DMS 273 treated with DMSO at 0.1 percent for 48 hours (cell line): ENCODE measurements around the gene PDAP1.
"Not testable (repeated sequence)": the region's sequence is repeated elsewhere in the genome, so short reads cannot be mapped to it uniquely, and the experiment has no call there.

ENCODE experiments used
- DNase-seq: peaks from one replicate; lab custom pipeline; 2025; lab: John Stamatoyannopoulos, UW

PDAP1 gene

DNA sequence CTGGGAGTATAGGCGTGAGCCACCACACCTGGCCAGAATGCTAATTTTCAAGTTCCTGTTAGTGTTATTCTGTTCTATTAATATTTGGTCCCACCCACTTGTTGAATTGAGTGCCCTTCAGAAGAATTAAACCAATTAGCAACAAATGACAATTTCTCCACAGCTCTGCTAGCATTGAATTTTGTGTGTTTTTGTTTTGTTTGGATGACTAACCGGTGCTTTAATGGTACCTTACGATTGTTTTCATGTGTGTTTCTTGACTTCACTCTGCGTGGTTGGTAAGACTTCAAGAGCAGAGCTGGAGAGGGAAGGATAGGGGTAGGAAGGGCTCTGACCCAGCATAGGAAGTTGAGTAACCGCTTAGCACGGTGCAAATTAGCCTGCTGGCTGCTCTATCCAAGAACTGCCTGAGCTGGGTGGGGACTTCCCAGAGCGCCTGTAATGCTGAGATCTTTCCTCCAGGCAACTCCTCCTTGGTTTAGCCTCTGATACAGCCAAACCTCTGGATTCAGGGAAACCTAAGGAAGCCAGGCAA, 29.3 kb downstream of the PDAP1 start:
- no peak for DNase-seq

DNA sequence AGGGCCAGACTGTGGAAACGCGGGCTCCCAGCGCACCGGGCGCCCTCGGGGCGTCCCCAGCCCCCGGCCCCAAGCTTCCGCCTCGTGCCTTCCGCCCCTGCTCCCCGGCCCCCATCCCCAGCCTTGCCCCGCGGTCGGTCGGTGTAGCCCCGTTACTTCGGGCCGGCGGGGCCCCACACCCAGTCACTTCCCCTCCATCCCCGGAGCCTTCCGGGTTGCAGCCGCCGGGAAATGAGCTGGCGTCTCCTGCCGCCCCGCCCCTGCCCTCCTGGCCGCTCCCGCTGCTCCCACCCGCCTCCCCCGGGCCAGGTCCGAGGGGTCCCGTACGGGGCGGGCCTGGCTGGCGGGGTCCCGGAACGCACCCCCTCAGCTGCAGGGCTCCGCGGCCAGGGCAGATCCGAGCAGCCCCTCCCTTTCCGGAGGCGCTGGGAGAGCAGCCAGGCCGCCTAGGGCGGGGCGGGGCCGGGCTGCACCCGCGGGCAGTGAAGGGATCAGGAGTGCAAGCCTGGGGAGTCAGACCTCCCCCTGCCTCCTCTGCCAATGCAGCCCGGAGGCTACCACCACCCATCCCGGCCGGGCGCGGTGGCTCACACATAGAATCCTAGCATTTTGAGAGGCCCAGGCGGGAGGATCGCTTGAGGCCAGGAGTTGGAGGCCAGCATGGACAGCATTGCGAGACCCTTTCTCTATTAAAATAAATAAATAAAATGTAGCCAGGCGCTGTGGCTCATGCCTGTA, 33.2 kb downstream of the PDAP1 start:
- DNase-seq: no peak

DNA sequence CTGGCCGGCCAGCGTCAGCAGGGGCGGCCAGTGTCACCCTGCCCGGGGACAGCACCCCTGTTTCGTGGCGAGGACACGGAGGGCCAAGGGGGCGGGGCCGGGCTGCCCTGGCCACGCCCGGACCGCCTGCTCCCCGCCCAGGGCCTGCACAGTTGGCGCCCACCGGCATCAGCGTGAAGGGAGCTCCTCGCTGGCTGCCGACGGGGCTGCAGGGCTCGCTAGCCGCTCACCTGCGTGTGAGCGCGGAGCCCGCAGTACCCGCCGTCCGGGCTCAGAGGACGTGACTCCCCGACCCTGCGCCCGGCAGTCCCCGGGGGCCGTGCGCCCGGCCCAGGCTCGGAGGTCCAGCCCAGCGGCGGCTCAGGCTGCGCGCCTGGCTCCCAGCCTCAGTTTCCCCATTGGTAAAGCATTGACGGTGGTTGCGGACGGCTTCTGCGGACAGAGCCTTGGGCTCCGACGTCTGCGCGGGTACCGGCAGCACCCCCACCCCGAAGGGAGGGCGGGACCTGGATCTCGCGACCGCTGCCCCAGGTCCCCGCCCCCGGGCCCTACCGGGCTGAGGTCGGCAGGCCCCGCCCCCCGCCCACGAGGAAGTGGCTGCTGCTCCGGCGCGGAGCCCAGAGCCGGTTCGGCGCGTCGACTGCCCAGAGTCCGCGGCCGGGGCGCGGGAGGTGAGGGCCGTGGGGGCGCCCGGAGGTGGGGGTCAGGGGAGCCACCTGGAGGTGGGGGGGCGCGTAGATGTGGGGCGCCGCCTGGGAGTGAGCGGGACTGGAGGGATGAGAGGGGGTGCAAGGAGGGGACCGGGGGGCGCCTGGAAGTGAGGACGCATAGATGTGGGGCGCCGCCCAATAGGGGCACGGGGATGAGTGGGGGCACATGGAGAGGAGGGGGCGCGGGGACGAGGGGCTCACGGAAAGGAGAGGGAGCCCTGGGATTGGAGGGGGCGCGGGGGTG, 34.0 kb downstream of the PDAP1 start, which contains the start of gene ARPC1B:
Gene ARPC1B (plus strand): TSS at position 620 of the 954 bp plus-strand sequence. CDS start 10,985 bp downstream, outside the sequence.
- DNase-seq: peak; percentile 44

DNA sequence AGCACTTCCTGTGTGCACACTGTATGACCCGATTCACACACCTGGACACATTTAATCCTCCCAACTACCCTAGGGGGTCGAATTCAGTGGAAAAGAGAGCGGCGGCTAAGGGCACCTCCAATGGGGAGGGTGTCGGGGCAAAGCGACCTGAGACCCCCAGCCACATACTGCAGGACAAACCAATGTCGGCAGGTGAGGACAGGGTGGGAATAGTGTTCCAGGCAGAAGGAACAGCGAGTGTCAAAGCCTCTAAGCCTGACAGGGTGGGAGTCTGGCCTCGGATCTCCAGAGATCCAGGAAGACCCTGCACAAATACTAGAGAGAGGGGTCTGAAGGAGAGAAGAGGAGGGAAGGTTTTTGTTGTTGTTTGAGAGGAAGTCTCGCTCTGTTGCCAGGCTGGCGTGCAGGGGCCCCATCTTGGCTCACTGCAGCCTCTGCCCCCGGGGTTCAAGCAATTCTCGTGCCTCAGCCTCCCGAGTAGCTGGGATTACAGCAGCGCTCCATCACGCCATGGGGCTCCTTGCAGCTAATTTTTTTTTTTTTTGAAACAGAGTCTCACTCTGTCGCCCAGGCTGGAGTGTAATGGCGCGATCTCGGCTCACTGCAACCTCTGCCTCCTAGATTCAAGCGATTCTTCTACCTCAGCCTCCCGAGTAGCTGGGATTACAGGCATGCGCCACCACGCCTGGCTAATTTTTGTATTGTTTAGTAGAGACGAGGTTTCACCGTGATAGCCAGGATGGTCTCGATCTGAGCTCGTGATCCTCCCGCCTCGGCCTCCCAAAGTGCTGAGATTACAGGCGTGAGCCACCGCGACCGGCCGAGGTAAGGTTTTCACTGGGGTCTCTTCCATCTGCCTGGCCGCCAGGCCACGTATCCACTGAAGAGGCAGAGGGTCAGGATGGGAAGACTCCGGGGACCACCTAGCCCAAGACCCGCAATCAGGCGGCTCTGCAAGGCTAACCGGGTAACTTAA, 35.0 kb downstream of the PDAP1 start:
- no peak for DNase-seq

- DNase-seq: no peak
These were observed 35.9 kb downstream of the PDAP1 start for GRCh38 chr7:99372275-99373090.

DNA sequence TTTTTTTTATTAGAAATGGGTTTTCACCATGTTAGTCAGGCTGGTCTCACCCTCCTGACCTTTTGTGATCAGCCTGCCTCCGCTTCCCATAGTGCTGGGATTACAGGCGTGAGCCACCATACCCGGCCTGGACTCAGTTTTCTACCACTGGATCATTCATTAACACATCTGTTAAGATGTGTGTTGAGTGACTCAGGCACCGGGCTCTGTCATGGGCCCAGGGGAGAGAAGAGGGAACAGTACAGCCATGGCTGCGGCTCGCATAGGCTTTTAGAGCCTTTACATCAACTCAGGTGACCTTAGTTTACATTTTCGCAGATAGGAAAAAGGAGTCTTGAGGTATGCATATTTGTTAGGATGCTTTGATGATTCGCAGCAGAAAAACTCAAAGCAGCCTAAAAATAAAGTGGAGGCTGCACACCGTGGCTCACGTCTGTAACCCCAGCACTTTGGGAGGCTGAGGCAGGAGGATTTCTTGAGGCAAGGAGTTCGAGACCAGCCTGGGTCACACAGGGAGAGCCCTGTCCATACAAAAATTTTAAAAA, 36.9 kb downstream of the PDAP1 start:
- no peak for DNase-seq

DNA sequence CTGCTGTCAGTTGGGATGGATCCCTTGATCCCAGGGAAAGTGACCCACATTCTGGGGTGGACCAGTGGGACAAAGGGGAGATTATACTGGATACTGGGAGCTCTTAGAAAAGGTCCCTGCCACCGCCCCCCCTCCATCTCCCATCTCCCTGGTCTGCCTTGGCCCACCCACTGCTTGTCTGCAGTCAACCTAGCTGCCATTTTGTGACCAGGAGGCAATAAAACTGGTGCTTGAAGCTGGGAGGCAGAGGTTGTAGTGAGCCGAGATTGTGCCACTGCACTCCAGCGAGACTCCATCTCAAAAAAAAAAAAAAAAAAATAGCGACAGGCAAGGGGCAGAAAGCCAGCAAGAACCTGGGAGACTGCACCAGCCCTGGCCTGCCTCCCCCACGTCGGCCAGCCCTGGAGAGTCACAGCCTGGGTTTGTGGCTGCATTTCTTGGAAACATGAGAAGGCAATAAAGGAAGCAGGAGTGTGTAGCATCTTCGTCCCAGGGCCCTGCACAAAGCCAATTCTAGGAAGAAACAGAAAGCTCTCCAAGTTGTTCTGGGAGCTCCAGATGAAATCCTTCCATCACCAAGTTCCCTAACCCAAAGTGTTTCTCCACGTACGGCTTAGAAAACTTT, 38.5 kb downstream of the PDAP1 start:
- no peak for DNase-seq

GRCh38 chr7:99368750-99369389, 39.5 kb downstream of the PDAP1 start:
- DNase-seq: no peak

DNA sequence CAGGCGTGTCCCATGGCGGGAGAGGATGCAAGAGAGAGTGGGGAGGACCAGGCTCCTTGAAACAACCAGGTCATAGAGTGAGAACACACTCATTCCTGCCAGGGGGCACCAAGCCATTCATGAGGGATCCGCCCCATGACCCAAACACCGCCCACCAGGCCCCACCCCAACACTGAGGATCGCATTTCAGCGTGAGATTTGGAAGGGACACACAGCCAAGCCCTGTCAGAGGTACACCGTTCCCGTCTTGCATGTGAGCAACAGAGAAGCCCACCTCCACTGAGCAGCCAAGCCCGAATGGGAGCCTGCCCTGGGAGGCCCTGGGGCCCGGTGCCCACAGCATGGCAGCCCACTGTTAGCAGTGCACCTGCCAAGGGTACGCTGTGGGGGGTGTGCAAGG, 41.8 kb downstream of the PDAP1 start:
- no peak for DNase-seq

DNA sequence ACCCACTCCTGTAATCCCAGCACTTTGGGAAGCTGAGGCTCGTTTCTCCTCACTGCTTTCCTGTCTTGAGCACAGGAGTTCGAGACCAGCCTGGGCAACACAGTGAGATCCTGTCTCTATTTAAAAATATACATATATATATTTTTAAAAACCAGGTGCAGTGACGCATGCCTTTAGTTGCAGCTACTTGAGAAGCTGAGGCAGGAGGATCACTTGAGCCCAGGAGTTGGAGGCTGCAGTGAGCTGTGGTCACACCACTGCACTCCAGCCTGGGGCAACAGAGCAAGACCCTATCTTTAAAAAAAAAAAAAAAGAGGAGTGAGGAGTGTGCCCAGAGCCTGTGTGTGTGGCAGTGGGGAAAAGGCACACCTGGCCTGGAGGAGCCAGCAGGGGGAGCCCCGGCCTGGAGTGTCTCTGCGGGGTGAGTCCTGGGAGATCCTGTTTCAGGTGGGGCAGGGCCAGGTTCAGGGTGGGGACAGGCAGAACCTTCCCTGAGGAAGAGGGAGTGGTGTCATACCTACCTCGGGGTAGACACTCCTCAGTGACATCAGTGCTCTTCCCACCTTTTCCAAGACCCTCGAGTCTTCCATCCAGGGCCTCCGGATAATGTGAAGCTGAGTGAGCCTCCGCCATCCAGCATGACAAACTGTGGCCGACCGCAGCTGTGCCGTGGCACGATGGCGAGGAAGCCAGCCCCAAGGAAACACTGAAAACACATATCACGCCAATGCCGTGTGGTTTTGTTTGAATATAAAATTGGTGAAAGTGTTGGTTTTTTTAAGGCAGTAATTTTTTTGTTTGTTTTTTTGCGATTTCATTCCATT, 42.9 kb downstream of the PDAP1 start:
- DNase-seq: no peak

DNA sequence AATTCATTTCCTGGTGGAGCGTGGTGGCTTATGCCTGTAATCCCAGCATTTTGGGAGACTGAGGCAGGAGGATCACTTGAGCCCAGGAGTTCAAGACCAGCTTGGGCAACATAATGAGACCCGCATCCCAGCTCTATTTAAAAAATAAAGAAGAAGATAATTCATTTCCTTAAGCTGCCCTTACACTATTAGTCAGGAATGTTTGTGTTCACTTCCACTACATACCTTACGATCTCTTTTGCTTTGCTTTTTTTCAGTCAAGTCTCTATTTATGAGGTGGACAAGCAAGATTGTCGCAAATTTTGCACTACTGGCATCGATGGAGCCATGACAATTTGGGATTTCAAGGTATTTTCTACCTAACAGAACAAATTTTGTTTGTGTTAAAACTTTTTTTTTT, 45.1 kb downstream of the PDAP1 start:
- DNase-seq: no peak

DNA sequence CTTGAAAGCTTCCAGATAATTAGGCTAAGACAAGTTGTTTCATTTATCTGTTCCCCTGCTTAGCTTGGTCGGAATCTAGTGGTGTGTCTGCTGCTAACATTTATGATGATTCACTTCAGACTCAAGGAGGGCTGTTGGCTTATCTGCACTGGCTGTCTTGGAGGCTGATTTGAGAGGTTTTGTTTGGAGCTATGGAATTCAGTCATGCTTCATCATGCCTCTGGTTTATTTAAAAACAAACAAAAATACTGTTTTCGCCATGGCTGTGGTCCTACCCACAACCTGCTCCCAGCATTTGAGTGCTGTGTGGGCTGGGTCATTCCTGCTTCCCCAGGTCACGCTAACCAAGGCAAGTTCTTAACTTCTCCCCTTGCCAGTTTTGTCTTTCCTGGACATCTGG, 45.6 kb downstream of the PDAP1 start:
- no peak for DNase-seq

DNA sequence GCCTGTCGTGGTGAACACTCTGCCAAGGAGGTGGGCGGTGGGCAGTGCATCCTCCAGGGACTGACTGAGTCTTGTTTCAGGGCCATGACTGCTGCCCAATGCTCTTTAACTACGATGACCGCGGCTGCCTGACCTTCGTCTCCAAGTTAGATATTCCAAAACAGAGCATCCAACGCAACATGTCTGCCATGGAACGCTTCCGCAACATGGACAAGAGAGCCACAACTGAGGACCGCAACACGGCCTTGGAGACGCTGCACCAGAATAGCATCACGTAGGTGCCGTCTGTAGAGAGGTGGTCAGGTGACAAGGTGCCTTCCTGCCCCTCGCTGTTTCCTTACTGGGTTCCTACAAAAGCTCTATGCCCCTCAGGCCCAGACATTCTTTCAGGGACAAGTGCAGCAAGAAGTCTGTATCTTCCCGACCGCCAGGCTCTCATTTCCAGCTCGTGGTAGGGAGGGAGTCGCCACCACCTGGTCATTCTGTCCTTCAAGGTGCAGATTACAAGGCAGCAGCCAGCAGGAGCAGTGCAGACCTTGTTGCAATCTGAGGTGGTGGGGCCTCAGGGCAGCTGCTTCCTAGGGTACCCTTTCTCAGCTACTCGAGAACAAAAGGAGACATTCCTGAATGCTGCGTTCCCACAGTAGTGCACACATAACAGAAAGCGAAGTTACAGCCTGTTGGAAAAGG, 48.8 kb downstream of the PDAP1 start:
- DNase-seq: no peak

DNA sequence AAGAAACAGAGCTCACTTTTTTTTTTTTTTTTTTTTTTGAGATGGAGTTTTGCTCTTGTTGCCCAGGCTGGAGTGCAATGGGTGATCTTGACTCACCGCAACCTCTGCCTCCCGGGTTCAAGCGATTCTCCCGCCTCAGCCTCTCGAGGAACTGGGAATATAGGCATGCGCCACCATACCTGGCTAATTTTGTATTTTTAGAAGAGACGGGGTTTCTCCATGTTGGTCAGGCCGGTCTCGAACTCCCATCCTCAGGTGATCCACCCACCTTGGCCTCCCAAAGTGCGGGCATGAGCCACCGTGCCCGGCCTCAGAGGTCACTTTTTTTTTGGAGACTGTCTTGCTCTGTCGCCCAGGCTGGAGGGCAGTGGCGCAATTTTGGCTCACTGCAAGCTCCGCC, 49.9 kb downstream of the PDAP1 start:
- not testable (repeated sequence) for DNase-seq

DNA sequence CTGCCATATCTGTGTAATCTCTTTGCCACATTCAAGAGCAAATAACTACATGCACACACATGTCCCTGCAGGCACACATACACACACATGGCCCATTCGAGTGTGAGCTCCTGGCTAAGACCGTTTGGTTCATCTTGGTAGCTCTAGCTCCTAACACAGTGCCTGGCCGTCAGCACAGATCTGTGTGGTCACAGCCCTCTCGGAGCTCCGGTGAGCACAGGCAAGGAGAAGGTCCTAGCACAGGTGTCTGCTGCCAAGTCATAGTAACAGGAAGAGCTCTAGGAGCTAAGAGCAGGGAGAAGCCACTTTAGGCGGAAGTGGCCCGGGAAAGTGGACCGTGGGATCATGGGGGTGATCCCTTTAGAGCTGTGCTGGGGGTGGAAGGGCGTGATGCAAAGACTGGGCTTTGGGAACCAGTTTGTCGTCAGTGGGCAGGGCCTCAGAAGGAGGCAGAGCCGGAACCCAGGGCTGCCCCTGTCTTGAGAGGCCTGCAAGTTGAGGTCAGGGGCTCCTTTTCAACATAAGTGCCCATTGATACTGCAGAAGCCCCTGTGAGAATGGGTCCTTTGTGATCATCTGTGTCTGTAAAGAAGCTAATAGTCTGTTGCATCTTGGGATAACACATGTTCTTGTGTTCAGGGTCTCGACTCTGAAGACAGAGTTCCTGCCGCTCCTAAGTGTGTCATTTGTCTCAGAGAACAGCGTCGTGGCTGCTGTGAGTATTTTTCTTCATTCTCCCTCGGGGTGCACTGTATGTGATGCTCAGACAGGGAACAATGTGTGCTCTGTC, 50.5 kb downstream of the PDAP1 start:
- DNase-seq: no peak

DNA sequence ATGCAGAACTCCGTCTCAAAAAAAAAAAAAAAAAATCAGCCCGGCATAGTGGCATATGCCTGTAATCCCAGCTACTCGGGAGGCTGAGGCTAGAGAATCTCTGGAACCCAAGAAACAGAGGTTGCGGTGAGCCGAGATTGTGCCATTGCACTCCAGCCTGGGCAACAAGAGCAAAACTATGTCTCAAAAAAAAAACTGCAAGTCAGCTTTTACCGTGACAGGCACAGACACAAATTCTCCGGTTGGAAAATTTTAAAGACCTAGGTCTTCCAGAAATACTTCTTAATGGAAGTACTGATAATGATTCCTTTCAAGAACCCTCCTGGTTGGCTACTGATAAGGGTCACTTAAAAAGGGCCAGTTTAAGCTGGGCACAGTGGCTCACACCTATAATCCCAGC, 53.3 kb downstream of the PDAP1 start:
- no peak for DNase-seq

- no peak for DNase-seq
These were observed 56.1 kb downstream of the PDAP1 start for GRCh38 chr7:99352247-99352646.
